Measurements from ENCODE around the gene RSU1.

DNA sequence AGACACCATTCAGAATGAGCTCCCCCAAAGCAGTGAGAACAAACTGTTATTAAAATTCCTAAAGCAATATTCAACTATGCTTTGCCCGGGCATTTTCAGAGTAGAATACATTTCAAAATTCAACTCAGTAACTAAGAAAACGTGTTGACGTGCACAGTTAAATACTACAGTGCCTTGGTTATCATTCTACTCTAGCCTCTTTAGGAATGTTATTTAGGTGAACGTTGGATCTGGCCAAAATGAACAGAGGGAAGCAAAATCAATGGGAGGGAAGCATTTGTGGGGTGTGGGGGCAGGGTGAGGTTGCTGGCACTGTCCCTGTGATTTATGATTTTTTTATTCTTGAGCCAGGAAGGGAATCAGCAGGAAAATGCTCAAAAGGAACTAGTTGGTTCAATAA lies 27.5 kb downstream of the RSU1 start:
- no peak for TF ChIP-seq CTCF (IDR thresholded peaks at IDR 0.05)
- no peak for TF ChIP-seq POLR2A (IDR thresholded peaks at IDR 0.05)
